Endothelial cell of umbilical vein (primary cell): ENCODE results near the gene LYZL1.
"Not testable (repeated sequence)": the region's sequence is repeated elsewhere in the genome, so short reads cannot be mapped to it uniquely, and the experiment has no call there.

Experiments used
- EZH2 ChIP-seq: IDR thresholded peaks from 2 replicates; pipeline ENCODE4 v1.6.1; 2012; ENCODE audit warnings: borderline replicate concordance, low read depth, mild to moderate bottlenecking, moderate library complexity, low read length, inconsistent platforms; ENCODE audit not compliant: severe bottlenecking
- TF ChIP-seq, protein P1 (sequence below), 2 donors: IDR thresholded peaks; 1 replicate in 1 of 2; 2 replicates in 1 of 2; pipeline ENCODE4 v1.5.1; 2011; ENCODE audit warnings: low read length in 2 of 2, mild to moderate bottlenecking in 2 of 2, moderate library complexity in 2 of 2, control low read depth in 1 of 2, inconsistent platforms in 1 of 2, low read depth in 1 of 2; ENCODE audit not compliant: insufficient read depth in 1 of 2; ENCODE audit errors: extremely low read depth in 1 of 2

DNA sequence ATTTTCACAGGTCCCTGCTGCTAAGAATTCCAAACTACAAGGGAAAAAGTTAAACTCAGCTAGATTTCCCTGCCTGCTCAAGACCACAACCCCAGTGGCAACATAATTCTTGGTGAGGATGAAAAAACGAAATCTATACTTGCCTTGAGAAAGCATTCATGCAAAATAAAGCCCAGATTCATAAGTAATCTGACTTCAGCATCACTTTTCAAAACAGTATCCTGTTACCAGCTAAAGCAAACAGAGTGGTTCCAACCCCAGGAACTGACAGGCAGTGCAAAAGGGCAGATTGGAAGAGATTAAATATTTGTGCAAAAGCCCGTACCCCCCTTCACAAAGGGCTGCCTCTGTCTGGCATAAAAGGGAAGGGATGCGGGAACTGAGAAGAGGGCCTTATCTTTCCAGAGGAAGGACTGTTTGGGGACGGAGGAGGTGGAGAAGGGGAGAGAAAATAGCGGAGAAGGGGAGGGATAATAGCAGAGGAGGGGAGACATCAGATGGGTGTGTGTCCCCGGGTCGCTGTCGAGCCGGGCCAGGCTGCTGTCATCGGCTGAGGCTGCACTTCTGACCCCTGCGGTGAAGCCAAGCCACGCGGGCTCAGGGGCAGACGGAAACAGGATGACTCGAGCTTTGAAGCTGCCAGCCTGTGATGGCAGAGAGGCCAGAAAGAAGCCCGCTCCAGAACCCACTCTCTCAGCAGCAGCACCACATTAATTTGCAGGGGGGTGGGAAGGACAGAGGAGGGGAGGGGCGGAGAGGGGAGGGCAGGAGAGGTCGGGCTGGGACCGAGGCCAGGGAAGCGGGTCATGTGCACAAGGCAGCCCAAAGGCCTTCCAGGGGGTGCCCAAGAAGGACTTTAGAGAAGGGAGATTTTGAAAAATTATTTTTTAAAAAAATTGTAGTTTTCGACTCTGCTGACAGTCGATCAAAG lies 29.5 kb downstream of the LYZL1 start:
- TF ChIP-seq, protein P1, sequence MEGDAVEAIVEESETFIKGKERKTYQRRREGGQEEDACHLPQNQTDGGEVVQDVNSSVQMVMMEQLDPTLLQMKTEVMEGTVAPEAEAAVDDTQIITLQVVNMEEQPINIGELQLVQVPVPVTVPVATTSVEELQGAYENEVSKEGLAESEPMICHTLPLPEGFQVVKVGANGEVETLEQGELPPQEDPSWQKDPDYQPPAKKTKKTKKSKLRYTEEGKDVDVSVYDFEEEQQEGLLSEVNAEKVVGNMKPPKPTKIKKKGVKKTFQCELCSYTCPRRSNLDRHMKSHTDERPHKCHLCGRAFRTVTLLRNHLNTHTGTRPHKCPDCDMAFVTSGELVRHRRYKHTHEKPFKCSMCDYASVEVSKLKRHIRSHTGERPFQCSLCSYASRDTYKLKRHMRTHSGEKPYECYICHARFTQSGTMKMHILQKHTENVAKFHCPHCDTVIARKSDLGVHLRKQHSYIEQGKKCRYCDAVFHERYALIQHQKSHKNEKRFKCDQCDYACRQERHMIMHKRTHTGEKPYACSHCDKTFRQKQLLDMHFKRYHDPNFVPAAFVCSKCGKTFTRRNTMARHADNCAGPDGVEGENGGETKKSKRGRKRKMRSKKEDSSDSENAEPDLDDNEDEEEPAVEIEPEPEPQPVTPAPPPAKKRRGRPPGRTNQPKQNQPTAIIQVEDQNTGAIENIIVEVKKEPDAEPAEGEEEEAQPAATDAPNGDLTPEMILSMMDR (IDR thresholded peaks at IDR 0.05; ENCODE audit: extremely low read depth in 1 of 2, insufficient read depth in 1 of 2, low read depth in 1 of 2, low read length in 2 of 2) = not testable (repeated sequence)
- not testable (repeated sequence) for TF ChIP-seq EZH2
